Body of pancreas (tissue), 4 donors: ENCODE results near the gene TOGARAM1.

Experiments
- CTCF ChIP-seq, 7 experiments: fragments of 450-650 bp in 4 of 7; fragments of 200-600 bp in 3 of 7; sonication (generic) in 3 of 7; IDR thresholded peaks; one replicate each; pipeline ENCODE4 v1.5.1; 2016 to 2019; ENCODE audit warnings: antibody characterized with exemption in 7 of 7
- POLR2A ChIP-seq, 3 donors: fragments of 450-650 bp; IDR thresholded peaks; one replicate each; pipeline ENCODE4 v1.6.1; 2016; ENCODE audit warnings: antibody characterized with exemption in 3 of 3, mild to moderate bottlenecking in 2 of 3

GRCh38 chr14:44971459-44971858, 9.5 kb downstream of the TOGARAM1 start:
- TF ChIP-seq CTCF (IDR thresholded peaks at IDR 0.05) (no peak), POLR2A (IDR thresholded peaks at IDR 0.05) (no peak)
